Endothelial cell of umbilical vein (primary cell): ENCODE data around the gene ZNF597. TPM values are rescaled to one million over a fixed set of nuclear protein-coding genes. Genes with fewer than 3 reads are reported as not detected.

Experiments used
- BruUV-seq: library from RNA; stranded (reverse); fragments of 400-500 nt; replicated peaks from 2 replicates; lab custom pipeline; 2021; lab: Mats Ljungman, UMichigan
- CTCF ChIA-PET: fragments of 300-600, 350-600 bp; sonication (Branson Sonifier 250); formaldehyde crosslinking; loops from one replicate; lab custom pipeline; 2021; ENCODE audit warnings: antibody characterized with exemption, inconsistent platforms; lab: Charles Lee
- POLR2A ChIA-PET: fragments of 300-600, 350-600 bp; sonication (Branson Sonifier 250); formaldehyde crosslinking; loops from one replicate; lab custom pipeline; 2021; ENCODE audit warnings: antibody characterized with exemption, inconsistent platforms; lab: Charles Lee
- DNase-seq: peaks from one replicate; pipeline ENCODE4 v3.0.0-alpha.2; 2011; ENCODE audit warnings: low read depth, low spot score
- FAIRE-seq: peaks from 2 replicates; lab custom pipeline; 2011; peaks lifted over from hg19 to GRCh38; lab: Jason Lieb, UNC
- H2AFZ ChIP-seq: 2 replicates; pipeline ENCODE4 v1.6.0; 2012; ENCODE audit warnings: low read depth, low read length, control low read depth, inconsistent platforms
- H3K27ac ChIP-seq: 2 replicates; pipeline ENCODE4 v1.5.1; 2011; ENCODE audit warnings: low read depth, mild to moderate bottlenecking, control low read depth, low read length, moderate library complexity; ENCODE audit not compliant: insufficient read depth
- H3K27me3 ChIP-seq, 2 experiments: 2 replicates each; pipeline versions ENCODE4 v1.6.0 to v1.6.1; 2011; ENCODE audit warnings: low read length in 2 of 2, mixed read lengths in 1 of 2; ENCODE audit not compliant: control insufficient read depth in 2 of 2, insufficient read depth in 2 of 2
- H3K36me3 ChIP-seq, 2 experiments: 2 replicates in 1 of 2; 3 replicates in 1 of 2; pipeline ENCODE4 v1.5.1; 2011; ENCODE audit warnings: low read length in 2 of 2, mild to moderate bottlenecking in 1 of 2, moderate library complexity in 1 of 2; ENCODE audit not compliant: control insufficient read depth in 2 of 2, insufficient read depth in 2 of 2; ENCODE audit errors: extremely low read depth in 1 of 2
- H3K4me1 ChIP-seq: 3 replicates; pipeline ENCODE4 v1.5.1; 2011; ENCODE audit warnings: mild to moderate bottlenecking, low read length; ENCODE audit not compliant: control insufficient read depth, insufficient read depth; ENCODE audit errors: extremely low read depth
- H3K4me2 ChIP-seq: 2 replicates; pipeline ENCODE4 v1.6.1; 2011; ENCODE audit warnings: low read length, control low read depth, mixed read lengths; ENCODE audit not compliant: insufficient read depth
- H3K4me3 ChIP-seq, 3 experiments: fragments of 200-600 bp in 1 of 3; sonication (generic), shearing (Covaris generic) in 1 of 3; replicated peaks in 1 of 3; 2 replicates each; pipeline ENCODE4 v1.5.1; 2011 to 2016; ENCODE audit warnings: control low read depth in 3 of 3, low read length in 3 of 3, mild to moderate bottlenecking in 2 of 3, inconsistent platforms in 1 of 3, low read depth in 1 of 3, moderate library complexity in 1 of 3; ENCODE audit not compliant: insufficient read depth in 1 of 3
- H3K79me2 ChIP-seq: 2 replicates; pipeline ENCODE4 v1.6.0; 2012; ENCODE audit warnings: low read length, inconsistent platforms; ENCODE audit not compliant: control insufficient read depth, insufficient read depth
- H3K9ac ChIP-seq: replicated peaks from 2 replicates; pipeline ENCODE3; 2011; ENCODE audit warnings: low read length, control low read depth; ENCODE audit not compliant: insufficient read depth; ENCODE audit errors: extremely low read depth
- H3K9me1 ChIP-seq: replicated peaks from 3 replicates; pipeline ENCODE4 v1.6.0; 2011; ENCODE audit warnings: mild to moderate bottlenecking, low read length; ENCODE audit not compliant: control insufficient read depth, insufficient read depth; ENCODE audit errors: extremely low read depth
- H3K9me3 ChIP-seq: replicated peaks from 2 replicates; pipeline ENCODE4 v1.5.1; 2012; ENCODE audit warnings: low read length, inconsistent platforms; ENCODE audit not compliant: control insufficient read depth, insufficient read depth
- H4K20me1 ChIP-seq: replicated peaks from 2 replicates; pipeline ENCODE3; 2011; ENCODE audit warnings: mild to moderate bottlenecking, low read length; ENCODE audit not compliant: control insufficient read depth, insufficient read depth; ENCODE audit errors: extremely low read depth
- EZH2 ChIP-seq: IDR thresholded peaks from 2 replicates; pipeline ENCODE4 v1.6.1; 2012; ENCODE audit warnings: borderline replicate concordance, low read depth, mild to moderate bottlenecking, moderate library complexity, low read length, inconsistent platforms; ENCODE audit not compliant: severe bottlenecking
- FOS ChIP-seq: IDR thresholded peaks from 2 replicates; pipeline ENCODE4 v1.6.1; 2011; ENCODE audit warnings: mild to moderate bottlenecking, low read length, moderate library complexity, borderline replicate concordance; ENCODE audit not compliant: insufficient read depth
- GATA2 ChIP-seq: IDR thresholded peaks from 2 replicates; pipeline ENCODE4 v1.7.0; 2011; ENCODE audit warnings: low read depth, mild to moderate bottlenecking, moderate library complexity, mixed read lengths, low read length; ENCODE audit not compliant: insufficient read length, insufficient read depth
- JUN ChIP-seq: IDR thresholded peaks from 2 replicates; pipeline ENCODE4 v1.6.1; 2011; ENCODE audit warnings: borderline replicate concordance, low read depth; ENCODE audit not compliant: insufficient read length, insufficient read depth
- MYC ChIP-seq: IDR thresholded peaks from one replicate; pipeline ENCODE4 v1.6.1; 2011; ENCODE audit warnings: mild to moderate bottlenecking, low read depth, low read length
- POLR2A ChIP-seq: IDR thresholded peaks from 2 replicates; pipeline ENCODE4 v1.6.1; 2012; ENCODE audit warnings: low read depth, mild to moderate bottlenecking, control low read depth, low read length
- POLR2AphosphoS5 ChIP-seq: IDR thresholded peaks from 2 replicates; pipeline ENCODE4 v1.6.1; 2012; ENCODE audit warnings: low read depth, mild to moderate bottlenecking, control low read depth, low read length, moderate library complexity; ENCODE audit not compliant: insufficient read depth
- dilution Hi-C: fragments of 300-500 bp; cut with MboI; formaldehyde crosslinking; loops from one replicate; pipeline ENCODE4 v1.15.0; 2019; ENCODE audit warnings: low sequenced_read_pairs; ENCODE audit not compliant: extremely low pct_ligation_motif_present
- intact Hi-C: fragments of 100-400 bp; cut with micrococcal nuclease; formaldehyde crosslinking; loops from one replicate; pipeline ENCODE4 v1.10.0; 2022
- polyA plus RNA-seq, 4 experiments: library from polyadenylated mRNA; depleted of rRNA in 3 of 4; stranded (reverse) in 3 of 4; unstranded in 1 of 4; fragments of >200 nt; gene quantifications; 2 replicates each; pipeline versions ENCODE4 v1.2.1 to v1.2.3, GENCODE V29; 2011 to 2012; ENCODE audit warnings: missing spikeins in 1 of 4
- total RNA-seq: library from RNA; stranded (reverse); gene quantifications from 2 replicates; pipeline ENCODE4 v1.2.3, GENCODE V29; 2021
- TF ChIP-seq, protein P1 (sequence below): IDR thresholded peaks from 2 replicates; pipeline ENCODE4 v1.6.1; 2011; ENCODE audit not compliant: insufficient read depth, insufficient read length
- TF ChIP-seq, protein P2 (sequence below), 2 donors: IDR thresholded peaks; 1 replicate in 1 of 2; 2 replicates in 1 of 2; pipeline ENCODE4 v1.5.1; 2011; ENCODE audit warnings: low read length in 2 of 2, mild to moderate bottlenecking in 2 of 2, moderate library complexity in 2 of 2, control low read depth in 1 of 2, inconsistent platforms in 1 of 2, low read depth in 1 of 2; ENCODE audit not compliant: insufficient read depth in 1 of 2; ENCODE audit errors: extremely low read depth in 1 of 2

Gene ZNF597
- total and polyA plus RNA-seq, 2 donors (not counting 3 experiments of a cell fraction or from before 2014, with no cell fraction given) = 0.75 to 1.4 TPM

DNA sequence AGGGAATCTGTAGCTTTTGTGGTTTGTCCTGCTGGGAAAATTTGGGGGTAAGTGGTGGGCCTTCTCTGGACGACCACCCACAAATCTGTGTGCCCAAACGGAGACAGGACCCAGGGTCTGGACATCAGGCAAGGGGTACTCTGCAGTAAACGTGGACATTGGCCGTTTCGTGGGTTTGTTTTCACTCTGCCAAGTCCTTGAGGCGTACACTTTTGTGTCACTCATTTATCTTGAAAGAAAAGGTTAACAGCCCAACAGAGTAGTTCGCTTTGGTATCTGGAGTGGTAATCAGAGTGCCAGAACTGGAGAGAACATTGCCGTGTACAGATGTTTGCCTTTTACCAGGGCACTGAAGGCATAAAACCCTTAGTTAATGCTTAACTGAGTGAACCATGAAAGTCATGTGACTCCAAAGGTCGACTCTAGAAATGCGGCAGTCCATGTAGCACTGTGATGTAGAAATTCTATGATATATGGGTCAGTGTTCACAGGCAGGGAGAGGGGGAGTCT lies 15.6 kb upstream of the ZNF597 start:
- H2AFZ ChIP-seq = no peak overlapping the region
- peak; percentile 41 for DNase-seq
- no peak for FAIRE-seq
- dilution Hi-C loops (no loop called here), intact Hi-C loops (loop anchor here (2.0 to 5.0 kb wide), 2 partner anchors 176 to 277 kb away; partner anchors contain the start of gene ZNF263)
- peak overlapping the region; percentile 97 for H3K4me2 ChIP-seq
- peak overlapping the region; percentile 50 for H3K27ac ChIP-seq
- H3K4me1 ChIP-seq = peaks cover 27% of the 10 kb centered on the region
- H3K9me3 ChIP-seq = no peaks in the 10 kb centered on the region
- peak overlapping the region; percentile 85 for H3K9ac ChIP-seq
- POLR2A ChIA-PET = no interaction called here
- TF ChIP-seq, protein P1, sequence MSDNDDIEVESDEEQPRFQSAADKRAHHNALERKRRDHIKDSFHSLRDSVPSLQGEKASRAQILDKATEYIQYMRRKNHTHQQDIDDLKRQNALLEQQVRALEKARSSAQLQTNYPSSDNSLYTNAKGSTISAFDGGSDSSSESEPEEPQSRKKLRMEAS = no peak
- TF ChIP-seq MYC = no peak
- no peak for TF ChIP-seq POLR2A
- TF ChIP-seq GATA2 = no peak
- TF ChIP-seq FOS = no peak
- no peak for TF ChIP-seq EZH2
- TF ChIP-seq POLR2AphosphoS5 = no peak
- TF ChIP-seq, protein P2, sequence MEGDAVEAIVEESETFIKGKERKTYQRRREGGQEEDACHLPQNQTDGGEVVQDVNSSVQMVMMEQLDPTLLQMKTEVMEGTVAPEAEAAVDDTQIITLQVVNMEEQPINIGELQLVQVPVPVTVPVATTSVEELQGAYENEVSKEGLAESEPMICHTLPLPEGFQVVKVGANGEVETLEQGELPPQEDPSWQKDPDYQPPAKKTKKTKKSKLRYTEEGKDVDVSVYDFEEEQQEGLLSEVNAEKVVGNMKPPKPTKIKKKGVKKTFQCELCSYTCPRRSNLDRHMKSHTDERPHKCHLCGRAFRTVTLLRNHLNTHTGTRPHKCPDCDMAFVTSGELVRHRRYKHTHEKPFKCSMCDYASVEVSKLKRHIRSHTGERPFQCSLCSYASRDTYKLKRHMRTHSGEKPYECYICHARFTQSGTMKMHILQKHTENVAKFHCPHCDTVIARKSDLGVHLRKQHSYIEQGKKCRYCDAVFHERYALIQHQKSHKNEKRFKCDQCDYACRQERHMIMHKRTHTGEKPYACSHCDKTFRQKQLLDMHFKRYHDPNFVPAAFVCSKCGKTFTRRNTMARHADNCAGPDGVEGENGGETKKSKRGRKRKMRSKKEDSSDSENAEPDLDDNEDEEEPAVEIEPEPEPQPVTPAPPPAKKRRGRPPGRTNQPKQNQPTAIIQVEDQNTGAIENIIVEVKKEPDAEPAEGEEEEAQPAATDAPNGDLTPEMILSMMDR (IDR thresholded peaks at IDR 0.05; ENCODE audit: extremely low read depth in 1 of 2, insufficient read depth in 1 of 2, low read depth in 1 of 2, low read length in 2 of 2) = no peak
- no peak for TF ChIP-seq JUN
- H3K9me1 ChIP-seq = no peaks in the 10 kb centered on the region
- H4K20me1 ChIP-seq = peaks cover 5% of the 10 kb centered on the region
- peaks cover 57% of the 10 kb centered on the region for H3K79me2 ChIP-seq
- H3K4me3 ChIP-seq = peak overlapping the region; percentile 47 to 76 (median 62)
- CTCF ChIA-PET = interaction anchor here (0.8 to 1.3 kb wide), 3 partner anchors 42 to 194 kb away, joined by 3 to 4 read pairs (median 3); partner anchors contain the start of gene CLUAP1
- H3K27me3 ChIP-seq = no peaks in the 10 kb centered on the region
- no peaks in the 10 kb centered on the region for H3K36me3 ChIP-seq
- BruUV-seq = TSS peak; percentile 36
